Stimulated activated CD8-positive, alpha-beta memory T cell treated with anti-CD3 and anti-CD28 coated beads, Interleukin-12 subunit alpha, Interleukin-12 subunit beta, amount 100 ng/mL, for 24 hours (primary cell): ENCODE measurements around the gene ETS2.

Experiments used
- DNase-seq: peaks from one replicate; pipeline ENCODE4 v3.0.0-alpha.2; 2020; ENCODE audit errors: extremely low read depth

ETS2 gene

DNA sequence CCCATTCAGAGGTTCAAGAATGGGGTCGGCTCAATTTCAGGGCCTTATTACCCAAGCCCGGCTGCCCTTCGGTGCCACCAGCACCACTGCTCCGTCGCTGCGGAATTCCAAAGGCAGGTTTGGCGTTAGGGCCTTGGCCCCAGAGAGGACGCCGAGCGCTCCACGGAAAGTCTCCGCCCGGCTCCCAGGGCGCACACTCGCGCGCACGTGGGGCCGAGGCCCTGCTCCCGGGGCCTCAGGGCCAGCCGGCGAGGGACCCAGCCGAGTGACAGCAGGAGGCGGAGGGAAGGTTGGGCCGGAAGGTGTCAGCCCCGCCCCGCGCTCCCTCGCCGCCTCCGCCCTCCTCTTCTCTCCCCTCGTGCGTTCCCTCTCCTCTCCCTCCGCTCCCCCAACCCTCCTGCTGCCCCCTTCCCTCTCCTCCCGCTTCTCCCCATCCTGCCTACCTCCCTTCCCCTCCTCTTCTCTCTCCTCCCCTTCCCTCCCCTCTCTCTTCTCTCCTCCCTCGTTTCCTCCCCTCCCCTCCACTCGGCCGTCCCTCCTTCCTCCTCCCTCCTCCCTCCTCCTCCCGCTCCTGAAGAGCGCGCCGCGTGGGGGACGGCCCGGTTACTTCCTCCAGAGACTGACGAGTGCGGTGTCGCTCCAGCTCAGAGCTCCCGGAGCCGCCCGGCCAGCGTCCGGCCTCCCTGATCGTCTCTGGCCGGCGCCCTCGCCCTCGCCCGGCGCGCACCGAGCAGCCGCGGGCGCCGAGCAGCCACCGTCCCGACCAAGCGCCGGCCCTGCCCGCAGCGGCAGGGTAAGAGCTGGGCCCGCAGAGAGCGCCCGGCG lies at the start of gene ETS2:
TSS of gene ETS2 (plus strand) at position 602 of the 825 bp plus-strand sequence. CDS start 4,106 bp downstream, outside the sequence.
- peak; percentile 49 for DNase-seq

- no peak for DNase-seq
Observed at GRCh38 chr21:38756746-38757145, 49.0 kb upstream of the ETS2 start.

- no peak for DNase-seq
Observed at GRCh38 chr21:38758501-38759214, 47.1 kb upstream of the ETS2 start.

GRCh38 chr21:38759413-38759812 lies 46.3 kb upstream of the ETS2 start:
- DNase-seq: no peak

GRCh38 chr21:38760017-38760761 lies 45.5 kb upstream of the ETS2 start:
- DNase-seq: no peak

GRCh38 chr21:38760762-38761155 lies 45.0 kb upstream of the ETS2 start:
- DNase-seq: no peak

DNA sequence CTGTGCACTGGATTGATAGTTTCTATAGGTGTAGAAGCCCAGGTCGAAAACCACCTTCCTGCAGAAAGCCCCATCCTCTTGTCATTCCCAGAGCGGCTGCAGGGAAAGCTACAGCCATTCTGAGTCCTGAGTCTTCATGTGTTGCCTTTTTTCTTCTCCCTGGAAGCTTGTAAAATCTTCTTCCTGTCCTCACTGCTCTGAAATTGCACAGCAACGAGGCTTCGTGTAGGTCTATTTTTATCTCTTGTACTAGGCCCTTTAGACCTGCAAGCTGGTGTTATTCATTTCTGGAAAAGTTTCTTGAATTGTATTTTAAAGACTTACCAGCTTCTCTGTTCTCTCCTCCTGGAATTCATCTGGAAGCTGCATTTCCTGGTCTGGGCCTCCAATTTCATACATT lies 44.2 kb upstream of the ETS2 start:
- no peak for DNase-seq

GRCh38 chr21:38765056-38765455 lies 40.7 kb upstream of the ETS2 start:
- no peak for DNase-seq

GRCh38 chr21:38766987-38767722 lies 38.6 kb upstream of the ETS2 start:
- peak; percentile 19 for DNase-seq

GRCh38 chr21:38768471-38769063 lies 37.2 kb upstream of the ETS2 start:
- peak; percentile 27 for DNase-seq

GRCh38 chr21:38769191-38769780 lies 36.4 kb upstream of the ETS2 start:
- no peak for DNase-seq

- DNase-seq: no peak
Observed at GRCh38 chr21:38770660-38771059, 35.1 kb upstream of the ETS2 start.

GRCh38 chr21:38771536-38771935 lies 34.2 kb upstream of the ETS2 start:
- DNase-seq: no peak

DNA sequence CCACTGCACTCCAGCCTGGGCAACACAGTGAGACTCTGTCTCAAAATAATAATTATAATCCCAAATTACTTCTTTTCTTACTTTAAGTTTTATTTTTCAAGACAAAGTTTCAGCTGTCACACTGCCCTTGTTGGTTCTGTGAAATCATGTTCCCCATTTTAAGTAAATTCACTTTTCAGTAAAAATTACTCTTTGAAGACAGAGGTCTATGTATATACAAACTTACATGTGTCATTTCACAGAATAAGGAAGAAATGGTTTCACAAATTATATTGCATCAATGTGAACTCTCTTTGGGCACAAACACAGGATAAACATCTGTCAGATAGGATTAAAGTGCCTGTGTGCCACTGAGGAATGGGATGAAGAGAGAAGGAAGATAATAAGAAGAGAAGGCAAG lies 33.1 kb upstream of the ETS2 start:
- DNase-seq: no peak

- DNase-seq: no peak
Observed at GRCh38 chr21:38773099-38774061, 32.3 kb upstream of the ETS2 start.

- no peak for DNase-seq
Observed at GRCh38 chr21:38774152-38774551, 31.6 kb upstream of the ETS2 start.

DNA sequence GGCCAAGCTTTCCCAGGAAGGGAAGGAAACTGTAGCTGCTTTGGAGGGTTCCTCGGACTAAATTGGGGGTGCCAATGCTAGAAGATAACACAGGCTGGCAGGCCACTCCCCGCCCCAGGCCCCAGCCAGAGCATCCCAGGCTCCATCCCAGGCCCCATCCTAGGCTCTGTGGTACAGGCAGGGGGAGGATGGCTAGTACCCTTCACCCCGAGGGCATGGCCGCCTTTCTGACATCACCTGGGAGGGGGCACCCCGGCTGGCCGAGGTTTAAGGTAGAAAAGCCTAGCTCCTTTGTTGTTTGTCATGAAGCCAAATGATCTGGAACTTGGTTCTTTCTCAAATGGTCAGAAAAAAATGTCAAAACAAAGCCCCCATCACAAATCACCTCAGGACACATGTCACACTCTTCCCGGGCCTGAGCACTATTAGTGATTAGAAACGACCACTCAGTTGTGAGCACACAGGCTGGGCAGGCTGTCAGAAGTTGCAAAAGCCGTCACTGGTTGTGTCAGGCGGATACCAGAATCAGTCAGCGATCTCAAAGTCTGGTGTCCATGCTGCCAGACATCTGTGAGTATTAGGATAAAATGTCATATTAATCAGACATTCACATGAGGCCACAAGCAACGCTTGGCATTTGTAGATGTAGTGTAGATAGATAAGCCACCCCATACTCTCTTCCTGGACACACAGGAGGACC lies 31.0 kb upstream of the ETS2 start:
- no peak for DNase-seq

GRCh38 chr21:38775733-38776132 lies 30.0 kb upstream of the ETS2 start:
- no peak for DNase-seq

GRCh38 chr21:38777015-38777414 lies 28.7 kb upstream of the ETS2 start:
- no peak for DNase-seq
